Vagina (tissue), 2 donors: ENCODE results near the gene VSX2. TPM values are rescaled to one million over a fixed set of nuclear protein-coding genes. Genes with fewer than 3 reads are reported as not detected.

ENCODE experiments used
- DNase-seq, 2 donors: peaks; one replicate each; pipeline ENCODE4 v3.0.0-alpha.2; 2017; ENCODE audit errors: extremely low spot score in 2 of 2
- H3K27ac ChIP-seq: fragments of 200-600 bp; sonication (generic); one replicate; pipeline ENCODE4 v1.5.1; 2019
- H3K27me3 ChIP-seq: fragments of 200-600 bp; sonication (generic); one replicate; pipeline ENCODE4 v1.5.1; 2019
- H3K36me3 ChIP-seq, 2 donors: fragments of 200-600 bp; sonication (generic); one replicate each; pipeline ENCODE4 v1.5.1; 2017 to 2019
- H3K4me1 ChIP-seq: fragments of 200-600 bp; sonication (generic); one replicate; pipeline ENCODE4 v1.5.1; 2019
- H3K4me3 ChIP-seq, 2 donors: fragments of 200-600 bp; sonication (generic); 1 replicate in 1 of 2; 2 replicates in 1 of 2; pipeline ENCODE4 v1.5.1; 2016 to 2019
- H3K9me3 ChIP-seq: fragments of 200-600 bp; sonication (generic); one replicate; pipeline ENCODE4 v1.5.1; 2019
- CTCF ChIP-seq, 3 experiments: fragments of 450-650 bp in 2 of 3; fragments of 200-600 bp in 1 of 3; sonication (generic) in 1 of 3; IDR thresholded peaks; one replicate each; pipeline ENCODE4 v1.5.1; 2017 to 2019; ENCODE audit warnings: antibody characterized with exemption in 3 of 3, mild to moderate bottlenecking in 2 of 3, moderate library complexity in 2 of 3
- POLR2A ChIP-seq, 2 donors: fragments of 450-650 bp; IDR thresholded peaks; one replicate each; pipeline ENCODE4 v1.6.1; 2017; ENCODE audit warnings: antibody characterized with exemption in 2 of 2, mild to moderate bottlenecking in 2 of 2, moderate library complexity in 2 of 2
- POLR2AphosphoS5 ChIP-seq, 2 donors: sonication (generic); formaldehyde crosslinking; IDR thresholded peaks; one replicate each; pipeline ENCODE4 v1.9.0; 2017; ENCODE audit warnings: antibody characterized with exemption in 2 of 2, mild to moderate bottlenecking in 2 of 2, low read depth in 1 of 2; ENCODE audit not compliant: insufficient read depth in 1 of 2
- intact Hi-C: fragments of 100-400 bp; cut with DNase I; formaldehyde crosslinking; loops from one replicate; pipeline ENCODE4 v1.15.1; 2023
- total RNA-seq: library from RNA; depleted of rRNA; stranded (reverse); fragments of >200 nt; gene quantifications from one replicate; pipeline ENCODE4 v1.2.3, GENCODE V29; 2016

The VSX2 gene
- total RNA-seq, 1 donor from 2014 or later: not detected

- H3K4me3 ChIP-seq: no peak overlapping the region
- H3K9me3 ChIP-seq: no peaks in the 10 kb centered on the region
- intact Hi-C loops: loop anchor here (5.0 kb wide), 1 partner anchor 143 kb away; no protein-coding TSS in a partner anchor
- no peaks in the 10 kb centered on the region for H3K27me3 ChIP-seq
- DNase-seq: no peak
- H3K4me1 ChIP-seq: peaks cover 22% of the 10 kb centered on the region
- no peak overlapping the region for H3K27ac ChIP-seq
- TF ChIP-seq CTCF (IDR thresholded peaks at IDR 0.05) (no peak), POLR2AphosphoS5 (IDR thresholded peaks at IDR 0.05; ENCODE audit: insufficient read depth in 1 of 2, low read depth in 1 of 2) (no peak), POLR2A (IDR thresholded peaks at IDR 0.05) (no peak)
- H3K36me3 ChIP-seq: no peaks in the 10 kb centered on the region
Observed at GRCh38 chr14:74255281-74255680, 16.0 kb downstream of the VSX2 start.

- DNase-seq: no peak
- Histone ChIP-seq H3K27ac (no peak overlapping the region), H3K9me3 (no peaks in the 10 kb centered on the region), H3K27me3 (no peaks in the 10 kb centered on the region), H3K4me3 (peak overlapping the region; percentile 57 to 62), H3K4me1 (peaks cover 18% of the 10 kb centered on the region), H3K36me3 (no peaks in the 10 kb centered on the region)
- no peak for TF ChIP-seq POLR2A (IDR thresholded peaks at IDR 0.05)
- TF ChIP-seq POLR2AphosphoS5 (IDR thresholded peaks at IDR 0.05; ENCODE audit: insufficient read depth in 1 of 2, low read depth in 1 of 2): peak in 1 of 2 donors; percentile 4
- peak; percentile 58 to 80 (median 59) for TF ChIP-seq CTCF (IDR thresholded peaks at IDR 0.05)
- intact Hi-C loops: loop anchor here (5.0 kb wide), 1 partner anchor 145 kb away; no protein-coding TSS in a partner anchor
Observed at GRCh38 chr14:74257078-74257940, 18.1 kb downstream of the VSX2 start.

GRCh38 chr14:74257941-74258763, 18.9 kb downstream of the VSX2 start:
- Histone ChIP-seq H3K27me3 (no peaks in the 10 kb centered on the region), H3K9me3 (no peaks in the 10 kb centered on the region), H3K36me3 (no peaks in the 10 kb centered on the region), H3K4me1 (peaks cover 18% of the 10 kb centered on the region), H3K4me3 (peak overlapping the region; percentile 57 to 62), H3K27ac (no peak overlapping the region)
- TF ChIP-seq POLR2A (IDR thresholded peaks at IDR 0.05): no peak
- TF ChIP-seq CTCF (IDR thresholded peaks at IDR 0.05): no peak
- TF ChIP-seq POLR2AphosphoS5 (IDR thresholded peaks at IDR 0.05; ENCODE audit: insufficient read depth in 1 of 2, low read depth in 1 of 2): no peak
- intact Hi-C loops: loop anchor here (5.0 kb wide), 1 partner anchor 146 kb away; no protein-coding TSS in a partner anchor
- DNase-seq: no peak

- Histone ChIP-seq H3K9me3 (no peaks in the 10 kb centered on the region), H3K4me1 (peaks cover 18% of the 10 kb centered on the region), H3K27me3 (no peaks in the 10 kb centered on the region), H3K4me3 (peak overlapping the region; percentile 57 to 62), H3K36me3 (no peaks in the 10 kb centered on the region), H3K27ac (no peak overlapping the region)
- TF ChIP-seq POLR2A (IDR thresholded peaks at IDR 0.05): no peak
- TF ChIP-seq CTCF (IDR thresholded peaks at IDR 0.05): no peak
- no peak for TF ChIP-seq POLR2AphosphoS5 (IDR thresholded peaks at IDR 0.05; ENCODE audit: insufficient read depth in 1 of 2, low read depth in 1 of 2)
- intact Hi-C loops: loop anchor here (5.0 kb wide), 1 partner anchor 146 kb away; no protein-coding TSS in a partner anchor
- DNase-seq: no peak
Observed at GRCh38 chr14:74258764-74259035, 19.5 kb downstream of the VSX2 start.
